ENCODE results near the gene ACTL8.

GRCh38 chr1:17759114-17759513, 4.0 kb downstream of the ACTL8 start:
- TF ChIP-seq FOS (IDR thresholded peaks at IDR 0.05; ENCODE audit: low read depth, low read length) (no peak), NFE2L2 (IDR thresholded peaks at IDR 0.05; ENCODE audit: low read depth, low read length) (no peak), POLR2A (IDR thresholded peaks at IDR 0.05; ENCODE audit: low read depth, low read length) (no peak), BHLHE40 (IDR thresholded peaks at IDR 0.05; ENCODE audit: low read depth, low read length) (no peak), MAZ (IDR thresholded peaks at IDR 0.05; ENCODE audit: borderline replicate concordance, low read depth, low read length) (no peak), RFX5 (IDR thresholded peaks at IDR 0.05; ENCODE audit: low read depth, low read length) (no peak), RAD21 (IDR thresholded peaks at IDR 0.05; ENCODE audit: low read length) (no peak)
- TF ChIP-seq, protein P1, sequence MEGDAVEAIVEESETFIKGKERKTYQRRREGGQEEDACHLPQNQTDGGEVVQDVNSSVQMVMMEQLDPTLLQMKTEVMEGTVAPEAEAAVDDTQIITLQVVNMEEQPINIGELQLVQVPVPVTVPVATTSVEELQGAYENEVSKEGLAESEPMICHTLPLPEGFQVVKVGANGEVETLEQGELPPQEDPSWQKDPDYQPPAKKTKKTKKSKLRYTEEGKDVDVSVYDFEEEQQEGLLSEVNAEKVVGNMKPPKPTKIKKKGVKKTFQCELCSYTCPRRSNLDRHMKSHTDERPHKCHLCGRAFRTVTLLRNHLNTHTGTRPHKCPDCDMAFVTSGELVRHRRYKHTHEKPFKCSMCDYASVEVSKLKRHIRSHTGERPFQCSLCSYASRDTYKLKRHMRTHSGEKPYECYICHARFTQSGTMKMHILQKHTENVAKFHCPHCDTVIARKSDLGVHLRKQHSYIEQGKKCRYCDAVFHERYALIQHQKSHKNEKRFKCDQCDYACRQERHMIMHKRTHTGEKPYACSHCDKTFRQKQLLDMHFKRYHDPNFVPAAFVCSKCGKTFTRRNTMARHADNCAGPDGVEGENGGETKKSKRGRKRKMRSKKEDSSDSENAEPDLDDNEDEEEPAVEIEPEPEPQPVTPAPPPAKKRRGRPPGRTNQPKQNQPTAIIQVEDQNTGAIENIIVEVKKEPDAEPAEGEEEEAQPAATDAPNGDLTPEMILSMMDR (conservative IDR thresholded peaks at IDR 0.05; ENCODE audit: low read depth, low read length) = peak; percentile 26; the same call in 1 of the 2 replicates

Measured in IMR-90 (cell line).